Suprapubic skin (tissue), 4 donors: Measurements from ENCODE around the gene OR2L13.

ENCODE experiments used
- EP300 ChIP-seq: sonication (generic); formaldehyde crosslinking; IDR thresholded peaks from one replicate; pipeline ENCODE4 v1.6.1; 2017; ENCODE audit warnings: antibody characterized with exemption
- POLR2A ChIP-seq, 2 donors: fragments of 450-650 bp; IDR thresholded peaks; one replicate each; pipeline ENCODE4 v1.6.1; 2017; ENCODE audit warnings: antibody characterized with exemption in 2 of 2, mild to moderate bottlenecking in 2 of 2, moderate library complexity in 2 of 2
- POLR2AphosphoS5 ChIP-seq, 3 donors: sonication (generic); formaldehyde crosslinking; IDR thresholded peaks; one replicate each; pipeline ENCODE4 v1.6.1; 2017; ENCODE audit warnings: antibody characterized with exemption in 3 of 3
- TF ChIP-seq, protein P1 (sequence below), 2 donors: fragments of 200-600 bp in 1 of 2; fragments of 450-650 bp in 1 of 2; sonication (generic) in 1 of 2; IDR thresholded peaks; one replicate each; pipeline ENCODE4 v1.5.1; 2016 to 2019; ENCODE audit warnings: antibody characterized with exemption in 2 of 2, mild to moderate bottlenecking in 1 of 2, moderate library complexity in 1 of 2

GRCh38 chr1:248047008-248047407 lies 48.0 kb upstream of the OR2L13 start:
- TF ChIP-seq POLR2AphosphoS5 (IDR thresholded peaks at IDR 0.05), result no peak
- TF ChIP-seq POLR2A (IDR thresholded peaks at IDR 0.05), result no peak
- TF ChIP-seq, protein P1, sequence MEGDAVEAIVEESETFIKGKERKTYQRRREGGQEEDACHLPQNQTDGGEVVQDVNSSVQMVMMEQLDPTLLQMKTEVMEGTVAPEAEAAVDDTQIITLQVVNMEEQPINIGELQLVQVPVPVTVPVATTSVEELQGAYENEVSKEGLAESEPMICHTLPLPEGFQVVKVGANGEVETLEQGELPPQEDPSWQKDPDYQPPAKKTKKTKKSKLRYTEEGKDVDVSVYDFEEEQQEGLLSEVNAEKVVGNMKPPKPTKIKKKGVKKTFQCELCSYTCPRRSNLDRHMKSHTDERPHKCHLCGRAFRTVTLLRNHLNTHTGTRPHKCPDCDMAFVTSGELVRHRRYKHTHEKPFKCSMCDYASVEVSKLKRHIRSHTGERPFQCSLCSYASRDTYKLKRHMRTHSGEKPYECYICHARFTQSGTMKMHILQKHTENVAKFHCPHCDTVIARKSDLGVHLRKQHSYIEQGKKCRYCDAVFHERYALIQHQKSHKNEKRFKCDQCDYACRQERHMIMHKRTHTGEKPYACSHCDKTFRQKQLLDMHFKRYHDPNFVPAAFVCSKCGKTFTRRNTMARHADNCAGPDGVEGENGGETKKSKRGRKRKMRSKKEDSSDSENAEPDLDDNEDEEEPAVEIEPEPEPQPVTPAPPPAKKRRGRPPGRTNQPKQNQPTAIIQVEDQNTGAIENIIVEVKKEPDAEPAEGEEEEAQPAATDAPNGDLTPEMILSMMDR (IDR thresholded peaks at IDR 0.05), result no peak
- TF ChIP-seq EP300, result no peak
